Activated naive CD4-positive, alpha-beta T cell treated with anti-CD3 and anti-CD28 coated beads for 36 hours (primary cell): ENCODE results near the gene QKI. TPM values are rescaled to one million over a fixed set of nuclear protein-coding genes. Genes with fewer than 3 reads are reported as not detected.
"Not testable (repeated sequence)": the region's sequence is repeated elsewhere in the genome, so short reads cannot be mapped to it uniquely, and the experiment has no call there.

Experiments used
- CTCF ChIA-PET: fragments of 350-600 bp; sonication (Branson Sonifier 250); formaldehyde crosslinking; loops from one replicate; lab custom pipeline; 2021; ENCODE audit warnings: antibody characterized with exemption; lab: Charles Lee
- DNase-seq: peaks from one replicate; pipeline ENCODE4 v3.0.0-alpha.2; 2020
- H3K27ac Mint-ChIP-seq: one replicate; pipeline ENCODE4 v1.8.0; 2021; ENCODE audit warnings: mild to moderate bottlenecking, mixed read lengths
- H3K27me3 Mint-ChIP-seq: one replicate; pipeline ENCODE4 v1.8.0; 2021; ENCODE audit warnings: low read depth, mixed read lengths
- H3K36me3 Mint-ChIP-seq: one replicate; pipeline ENCODE4 v1.8.0; 2021; ENCODE audit warnings: low read depth, mixed read lengths
- H3K4me1 Mint-ChIP-seq: one replicate; pipeline ENCODE4 v1.8.0; 2021; ENCODE audit warnings: low read depth, mixed read lengths
- H3K4me3 Mint-ChIP-seq: one replicate; pipeline ENCODE4 v1.8.0; 2021; ENCODE audit warnings: mild to moderate bottlenecking, moderate library complexity, mixed read lengths
- H3K9me3 Mint-ChIP-seq: one replicate; pipeline ENCODE4 v1.8.0; 2021; ENCODE audit warnings: mixed read lengths
- intact Hi-C: fragments of 100-400 bp; cut with micrococcal nuclease; formaldehyde crosslinking; loops from one replicate; pipeline ENCODE4 v1.15.1; 2023
- total RNA-seq, 2 experiments: library from RNA; stranded (reverse); gene quantifications; one replicate each; pipeline ENCODE4 v1.2.3, GENCODE V29; 2021

QKI gene
- total RNA-seq, 2 experiments from 2014 or later = 34.6 to 38.4 TPM

DNA sequence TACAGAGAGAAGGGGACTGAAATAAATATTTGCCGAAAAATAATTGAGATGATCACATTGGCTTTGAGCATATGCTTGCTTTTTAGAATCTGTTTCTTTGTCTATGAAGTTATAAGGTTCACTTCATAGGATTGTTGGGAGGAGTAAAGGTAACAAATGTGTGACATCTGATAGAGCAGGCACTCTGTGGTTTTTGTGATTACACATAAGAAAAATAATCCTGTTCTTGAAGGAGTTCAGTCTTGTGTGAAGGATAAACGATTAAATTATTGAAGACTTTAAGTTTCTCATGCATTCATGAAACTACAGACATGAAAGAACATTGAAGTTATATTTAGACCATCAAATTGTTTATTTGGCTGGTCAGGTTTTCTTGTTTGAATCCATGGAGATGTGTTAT lies 45.0 kb downstream of the QKI start:
- Mint-ChIP-seq H3K9me3 (no peaks in the 10 kb centered on the region), H3K4me3 (peak overlapping the region; percentile 25), H3K4me1 (peaks cover 62% of the 10 kb centered on the region), H3K27ac (peak overlapping the region; percentile 97), H3K36me3 (peaks cover 28% of the 10 kb centered on the region), H3K27me3 (no peaks in the 10 kb centered on the region)
- CTCF ChIA-PET = no interaction called here
- DNase-seq = no peak
- intact Hi-C loops = no loop called here

DNA sequence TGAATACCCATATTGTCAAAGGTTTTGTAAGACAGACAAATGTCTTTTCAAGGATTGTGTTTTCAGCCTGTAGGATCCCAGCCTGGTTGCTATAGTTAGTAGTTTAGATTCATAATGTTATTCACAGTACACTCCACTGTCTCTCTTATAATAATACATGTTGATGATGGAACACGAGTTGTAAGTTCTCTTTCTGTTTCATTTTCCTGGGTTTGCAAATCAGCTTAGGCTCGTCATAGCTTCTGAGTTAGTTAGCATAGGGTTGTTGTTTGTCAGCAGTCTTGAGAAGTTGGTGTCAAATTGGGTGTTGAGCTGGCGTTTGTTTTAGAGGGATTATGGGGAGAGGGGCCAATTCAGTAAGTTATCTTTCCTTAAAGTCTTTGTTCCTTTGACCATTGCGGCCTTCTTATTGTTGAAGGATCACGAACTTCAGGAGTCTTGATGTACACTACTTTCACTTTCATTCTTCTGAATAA lies 45.8 kb downstream of the QKI start:
- Mint-ChIP-seq H3K27me3 (no peaks in the 10 kb centered on the region), H3K4me3 (peak overlapping the region; percentile 90), H3K9me3 (no peaks in the 10 kb centered on the region), H3K36me3 (peaks cover 34% of the 10 kb centered on the region), H3K4me1 (peaks cover 61% of the 10 kb centered on the region), H3K27ac (peak overlapping the region; percentile 97)
- intact Hi-C loops = loop anchor here (1.0 to 2.0 kb wide), 3 partner anchors 22 to 733 kb away; partner anchors contain the start of genes PACRG and PRKN
- peak; percentile 25 for DNase-seq
- CTCF ChIA-PET = interaction anchor here (0.6 kb wide), 1 partner anchor 31 kb away, joined by 3 read pairs; no protein-coding TSS in a partner anchor

DNA sequence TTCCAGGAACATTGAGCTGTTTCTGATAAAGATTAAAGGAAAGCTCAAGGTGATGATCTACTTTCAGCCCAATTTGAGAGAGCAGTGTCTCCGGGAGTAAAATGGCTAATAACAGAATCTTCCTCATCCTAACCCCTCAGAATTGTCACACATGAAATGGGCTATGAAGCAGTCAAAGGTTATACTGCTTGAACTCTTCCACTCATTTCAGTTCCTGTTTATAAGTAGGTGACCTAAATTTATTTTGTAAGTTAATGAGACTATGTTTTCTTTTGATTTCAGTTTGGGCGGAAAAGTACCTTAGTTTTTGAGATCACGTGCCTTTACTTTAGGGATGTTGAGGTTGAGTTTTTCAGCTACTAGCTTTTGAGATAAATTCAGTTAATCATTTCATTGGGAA lies 47.2 kb downstream of the QKI start:
- intact Hi-C loops = loop anchor here (2.0 kb wide), 1 partner anchor 23 kb away; no protein-coding TSS in a partner anchor
- Mint-ChIP-seq H3K4me3 (no peak overlapping the region), H3K4me1 (peaks cover 57% of the 10 kb centered on the region), H3K27ac (no peak overlapping the region), H3K27me3 (no peaks in the 10 kb centered on the region), H3K36me3 (peaks cover 30% of the 10 kb centered on the region), H3K9me3 (no peaks in the 10 kb centered on the region)
- no peak for DNase-seq
- CTCF ChIA-PET = no interaction called here

DNA sequence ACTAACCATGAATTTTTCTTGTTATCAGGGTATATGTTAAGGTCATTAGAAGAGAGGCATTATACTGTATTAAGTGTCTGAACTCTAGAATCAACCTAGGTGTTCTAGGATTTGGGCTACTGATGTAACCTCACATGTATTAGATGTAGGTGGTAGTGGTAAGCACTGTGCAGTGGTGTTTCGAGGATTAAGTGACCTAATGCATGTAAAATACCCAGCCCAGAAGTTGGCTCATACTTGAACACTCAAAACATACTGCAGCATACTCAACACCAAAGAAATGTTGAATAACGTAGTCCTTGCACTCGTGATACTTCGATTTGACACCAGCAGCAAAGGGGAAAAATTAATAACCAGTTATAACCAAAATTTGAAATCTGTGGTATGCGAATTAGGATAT lies 48.7 kb downstream of the QKI start:
- Mint-ChIP-seq H3K4me1 (peaks cover 46% of the 10 kb centered on the region), H3K27ac (no peak overlapping the region)
- CTCF ChIA-PET = interaction anchor here (0.6 kb wide), 1 partner anchor 15 kb away, joined by 8 read pairs; no protein-coding TSS in a partner anchor

DNA sequence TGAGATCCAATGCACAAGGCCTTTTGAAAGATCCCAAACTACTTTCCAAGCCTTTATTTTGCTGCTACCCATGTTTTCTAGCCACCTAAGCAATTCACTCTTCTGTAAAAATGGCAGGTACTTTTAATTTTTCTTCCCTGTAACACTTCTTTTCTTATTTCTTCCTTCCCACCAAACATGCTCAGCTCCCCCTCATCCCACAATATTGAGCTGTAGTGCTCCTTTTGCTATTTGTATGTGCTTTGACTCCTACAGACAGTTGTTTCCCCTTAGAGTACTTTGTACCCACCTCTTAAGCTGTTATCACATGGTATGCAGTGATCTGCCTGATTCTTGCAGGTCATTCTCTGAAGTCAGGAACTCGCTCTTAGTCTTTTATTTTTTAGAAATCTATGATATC lies 49.3 kb downstream of the QKI start:
- Mint-ChIP-seq H3K27ac (no peak overlapping the region), H3K36me3 (peaks cover 22% of the 10 kb centered on the region), H3K4me1 (peaks cover 42% of the 10 kb centered on the region), H3K27me3 (no peaks in the 10 kb centered on the region), H3K9me3 (no peaks in the 10 kb centered on the region), H3K4me3 (no peak overlapping the region)
- DNase-seq = no peak
- CTCF ChIA-PET = interaction anchor here (0.6 kb wide), 1 partner anchor 15 kb away, joined by 8 read pairs; no protein-coding TSS in a partner anchor
- intact Hi-C loops = no loop called here

More for the DNA sequence above, 48.7 kb downstream of the QKI start:
- H3K27me3 Mint-ChIP-seq = no peaks in the 10 kb centered on the region
- H3K9me3 Mint-ChIP-seq = no peaks in the 10 kb centered on the region
- peaks cover 22% of the 10 kb centered on the region for H3K36me3 Mint-ChIP-seq
- intact Hi-C loops = no loop called here
- H3K4me3 Mint-ChIP-seq = no peak overlapping the region
- no peak for DNase-seq

DNA sequence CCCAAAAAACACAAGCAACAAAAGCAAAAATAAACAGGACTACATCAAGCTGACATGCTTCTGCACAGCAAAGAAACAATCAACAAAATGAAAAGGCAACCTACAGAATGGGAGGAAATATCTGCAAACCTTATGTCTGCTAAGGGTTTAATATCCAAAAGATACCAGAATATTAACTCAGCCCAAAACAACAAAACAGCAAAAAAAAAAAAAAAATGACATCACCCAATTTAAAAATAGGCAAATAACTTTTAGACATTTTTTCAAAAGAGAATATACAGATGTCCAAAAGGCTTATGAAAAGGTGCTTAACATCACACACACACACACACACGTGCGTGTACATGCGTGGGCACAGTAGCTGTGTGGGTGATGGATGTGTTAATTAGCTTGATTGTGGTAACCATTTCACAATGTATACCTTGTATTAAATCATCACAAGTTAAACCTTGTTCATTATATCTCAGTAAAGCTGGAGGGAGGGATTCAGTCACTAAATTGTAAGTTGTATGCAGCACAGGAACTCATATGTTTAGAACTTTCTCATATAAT lies 52.4 kb downstream of the QKI start:
- DNase-seq = no peak
- H3K36me3 Mint-ChIP-seq = peaks cover 42% of the 10 kb centered on the region
- peaks cover 21% of the 10 kb centered on the region for H3K4me1 Mint-ChIP-seq
- H3K27ac Mint-ChIP-seq = no peak overlapping the region
- CTCF ChIA-PET = interaction anchor here (0.7 to 1.2 kb wide), 2 partner anchors 10 to 1434 kb away, joined by 4 to 5 read pairs; no protein-coding TSS in a partner anchor
- no peaks in the 10 kb centered on the region for H3K27me3 Mint-ChIP-seq
- no peak overlapping the region for H3K4me3 Mint-ChIP-seq
- intact Hi-C loops = no loop called here
- H3K9me3 Mint-ChIP-seq = peaks cover 22% of the 10 kb centered on the region

DNA sequence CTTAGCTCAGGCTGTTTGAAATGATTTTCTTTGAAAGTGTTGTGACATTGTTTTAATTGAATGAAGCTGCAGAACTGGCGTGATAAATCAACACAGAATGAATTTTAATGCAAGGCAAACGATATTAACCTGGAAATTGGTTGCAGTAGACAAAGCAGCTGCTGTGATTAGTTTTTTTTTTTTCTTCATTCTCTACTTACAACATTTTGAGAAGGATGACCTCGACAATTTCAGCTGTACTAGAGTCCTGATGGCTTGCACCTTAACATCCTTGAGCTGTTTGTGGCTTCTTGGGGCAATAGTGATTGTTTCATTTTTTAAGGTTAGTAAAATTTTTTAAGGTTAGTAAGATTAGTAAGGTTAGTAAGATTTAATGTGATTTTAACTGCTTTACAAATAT lies 54.2 kb downstream of the QKI start:
- intact Hi-C loops = no loop called here
- H3K4me1 Mint-ChIP-seq = peaks cover 13% of the 10 kb centered on the region
- peaks cover 46% of the 10 kb centered on the region for H3K36me3 Mint-ChIP-seq
- no peaks in the 10 kb centered on the region for H3K27me3 Mint-ChIP-seq
- H3K4me3 Mint-ChIP-seq = no peak overlapping the region
- DNase-seq = no peak
- CTCF ChIA-PET = no interaction called here
- H3K27ac Mint-ChIP-seq = no peak overlapping the region
- H3K9me3 Mint-ChIP-seq = peaks cover 22% of the 10 kb centered on the region

DNA sequence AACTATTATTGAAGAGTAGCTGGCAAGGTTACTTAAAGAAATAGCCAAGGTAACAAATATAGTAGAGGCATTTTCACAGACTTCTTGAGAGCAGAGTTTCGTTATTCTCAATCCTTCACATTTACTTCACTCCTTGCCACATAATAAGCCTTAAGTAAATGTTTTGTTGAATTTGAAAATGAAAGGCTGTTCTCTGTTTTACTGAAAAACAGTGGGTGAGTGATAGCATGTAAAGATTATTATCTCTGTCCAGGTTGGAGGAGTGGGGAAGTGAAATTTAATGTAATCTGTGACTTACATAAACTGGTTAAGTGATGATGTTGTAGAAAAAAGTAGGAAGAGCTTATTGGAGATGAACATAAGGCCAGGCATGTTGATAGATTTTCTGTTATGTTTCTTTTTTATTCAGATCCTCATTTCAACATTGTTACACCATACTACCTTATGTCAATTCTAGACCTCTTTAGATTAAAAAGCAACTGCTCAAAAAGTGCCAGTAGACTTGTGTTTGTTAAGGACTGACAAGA lies 55.0 kb downstream of the QKI start:
- no peak for DNase-seq
- H3K4me1 Mint-ChIP-seq = peaks cover 13% of the 10 kb centered on the region
- H3K27me3 Mint-ChIP-seq = no peaks in the 10 kb centered on the region
- CTCF ChIA-PET = no interaction called here
- H3K36me3 Mint-ChIP-seq = peaks cover 38% of the 10 kb centered on the region
- peaks cover 22% of the 10 kb centered on the region for H3K9me3 Mint-ChIP-seq
- H3K27ac Mint-ChIP-seq = no peak overlapping the region
- intact Hi-C loops = no loop called here
- H3K4me3 Mint-ChIP-seq = no peak overlapping the region

DNA sequence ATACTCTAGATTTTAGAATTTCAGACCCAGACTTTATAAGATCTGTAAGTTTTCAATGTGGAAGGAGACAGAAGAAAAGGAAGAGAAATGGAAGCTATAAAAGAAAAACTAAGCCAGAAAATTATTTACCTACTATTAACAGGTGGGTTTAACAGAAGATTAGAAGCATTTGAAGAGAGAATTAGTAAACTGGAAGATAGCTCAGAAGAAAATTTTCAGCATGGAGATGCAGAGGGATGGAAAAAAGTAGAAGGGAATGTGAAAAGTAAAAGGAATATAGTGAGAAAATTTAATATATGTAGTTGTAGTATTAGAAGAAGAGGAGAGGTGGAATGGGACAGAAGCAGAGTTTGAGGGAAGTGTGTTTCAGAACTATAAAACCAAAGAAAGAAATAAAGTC lies 56.1 kb downstream of the QKI start:
- DNase-seq = no peak
- no peaks in the 10 kb centered on the region for H3K27me3 Mint-ChIP-seq
- intact Hi-C loops = no loop called here
- peaks cover 22% of the 10 kb centered on the region for H3K9me3 Mint-ChIP-seq
- CTCF ChIA-PET = interaction anchor here (1.0 kb wide), 1 partner anchor 53 kb away, joined by 3 read pairs; no protein-coding TSS in a partner anchor
- H3K36me3 Mint-ChIP-seq = peaks cover 32% of the 10 kb centered on the region
- no peak overlapping the region for H3K4me3 Mint-ChIP-seq
- H3K4me1 Mint-ChIP-seq = peaks cover 13% of the 10 kb centered on the region
- no peak overlapping the region for H3K27ac Mint-ChIP-seq

DNA sequence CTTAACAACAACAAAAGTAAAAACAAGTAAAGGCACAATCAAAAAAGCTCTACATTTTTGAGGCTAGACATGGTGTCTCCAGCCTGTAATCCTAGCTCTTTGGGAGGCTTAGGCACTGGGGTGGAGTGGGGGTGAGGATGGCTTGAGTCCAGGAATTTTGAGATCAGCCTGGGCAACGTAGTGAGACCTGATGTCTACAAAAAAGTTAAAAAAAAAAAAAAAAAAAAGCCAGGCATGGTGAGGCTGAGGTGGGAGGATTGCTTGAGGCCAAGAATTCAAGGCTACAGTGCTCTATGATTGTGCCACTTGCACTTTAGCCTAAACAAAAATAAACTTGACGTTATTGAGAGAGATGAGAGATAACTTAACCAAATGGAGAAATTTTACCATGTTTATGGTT lies 60.1 kb downstream of the QKI start:
- H3K36me3 Mint-ChIP-seq = peaks cover 31% of the 10 kb centered on the region
- peaks cover 8% of the 10 kb centered on the region for H3K4me1 Mint-ChIP-seq
- H3K27me3 Mint-ChIP-seq = no peaks in the 10 kb centered on the region
- intact Hi-C loops = loop anchor here (2.0 kb wide), 1 partner anchor 14 kb away; no protein-coding TSS in a partner anchor
- CTCF ChIA-PET = no interaction called here
- H3K4me3 Mint-ChIP-seq = no peak overlapping the region
- H3K9me3 Mint-ChIP-seq = peaks cover 18% of the 10 kb centered on the region
- no peak overlapping the region for H3K27ac Mint-ChIP-seq
- no peak for DNase-seq

DNA sequence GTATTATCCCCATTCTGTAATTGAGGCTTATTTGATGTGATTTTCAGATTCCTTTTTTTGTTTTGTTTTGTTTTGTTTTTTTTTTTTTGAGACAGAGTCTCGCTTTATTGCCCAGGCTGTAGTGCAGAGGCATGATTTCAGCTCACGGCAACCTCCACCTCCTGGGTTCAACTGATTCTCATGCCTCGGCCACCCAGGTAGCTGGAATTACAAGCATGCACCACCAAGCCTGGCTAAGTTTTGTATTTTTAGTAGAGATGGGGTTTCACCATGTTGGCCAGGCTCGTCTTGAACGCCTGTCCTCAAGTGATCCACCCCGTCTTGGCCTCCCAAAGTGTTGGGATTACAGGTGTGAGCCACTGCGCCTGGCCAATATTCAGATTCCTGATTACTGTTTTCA lies 62.4 kb downstream of the QKI start:
- DNase-seq, H3K4me3 Mint-ChIP-seq, H3K4me1 Mint-ChIP-seq, H3K27ac Mint-ChIP-seq, H3K9me3 Mint-ChIP-seq, H3K27me3 Mint-ChIP-seq, intact Hi-C loops: not testable (repeated sequence)
- CTCF ChIA-PET = interaction anchor here (1.6 kb wide), 1 partner anchor 10 kb away, joined by 4 read pairs; no protein-coding TSS in a partner anchor
- peaks cover 16% of the 10 kb centered on the region for H3K36me3 Mint-ChIP-seq

DNA sequence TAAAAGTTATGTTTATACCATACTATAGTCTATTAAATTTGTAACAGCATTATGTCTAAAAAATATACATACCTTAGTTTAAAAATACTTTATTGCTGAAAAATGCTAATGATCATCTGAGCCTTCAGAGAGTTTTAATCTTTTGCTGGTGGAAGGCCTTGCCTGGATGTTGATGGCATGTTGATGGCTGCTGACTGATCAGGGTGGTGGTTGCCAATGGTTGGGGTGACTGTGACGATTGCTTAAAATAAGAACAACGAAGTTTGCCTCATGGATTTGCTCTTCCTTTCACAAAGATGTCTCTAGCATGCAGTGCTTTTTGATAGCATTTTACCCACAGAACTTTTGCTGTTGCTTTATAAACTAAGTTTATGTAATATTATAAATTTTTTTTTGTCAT lies 68.6 kb downstream of the QKI start:
- CTCF ChIA-PET = no interaction called here
- intact Hi-C loops = no loop called here
- no peaks in the 10 kb centered on the region for H3K27me3 Mint-ChIP-seq
- no peak for DNase-seq
- H3K27ac Mint-ChIP-seq = no peak overlapping the region
- H3K4me3 Mint-ChIP-seq = no peak overlapping the region
- H3K9me3 Mint-ChIP-seq = no peaks in the 10 kb centered on the region
- H3K4me1 Mint-ChIP-seq = peaks cover 37% of the 10 kb centered on the region
- peaks cover 20% of the 10 kb centered on the region for H3K36me3 Mint-ChIP-seq

DNA sequence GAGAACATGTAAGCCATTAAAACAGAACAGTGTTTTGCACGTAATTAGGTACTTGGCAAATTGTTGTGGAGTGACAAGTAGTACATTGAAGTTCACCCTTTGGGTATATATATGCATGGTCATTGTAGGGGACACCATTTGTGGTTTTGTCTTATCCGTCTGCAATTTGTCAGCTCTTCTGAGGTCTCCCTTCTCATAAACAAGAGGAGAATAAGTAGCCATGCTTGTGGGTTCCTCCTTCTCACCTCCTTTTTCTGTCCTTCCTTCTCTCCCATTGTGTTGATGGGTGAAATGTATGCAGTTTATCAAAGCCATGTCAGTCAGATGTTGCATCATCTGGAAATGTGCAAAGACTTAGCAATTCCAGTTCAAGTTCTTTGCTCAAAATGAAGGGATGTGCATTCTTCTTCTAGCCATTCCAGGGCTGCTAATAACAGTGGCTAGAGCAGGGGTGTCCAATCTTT lies 70.9 kb downstream of the QKI start:
- peaks cover 13% of the 10 kb centered on the region for H3K36me3 Mint-ChIP-seq
- DNase-seq = no peak
- intact Hi-C loops = no loop called here
- no peak overlapping the region for H3K27ac Mint-ChIP-seq
- H3K27me3 Mint-ChIP-seq = no peaks in the 10 kb centered on the region
- CTCF ChIA-PET = no interaction called here
- H3K4me1 Mint-ChIP-seq = peaks cover 51% of the 10 kb centered on the region
- no peaks in the 10 kb centered on the region for H3K9me3 Mint-ChIP-seq
- no peak overlapping the region for H3K4me3 Mint-ChIP-seq
